Small intestine (tissue), 7 donors: ENCODE measurements around the gene RASL11B. TPM values are rescaled to one million over a fixed set of nuclear protein-coding genes. Genes with fewer than 3 reads are reported as not detected.

Experiments
- DNase-seq, 2 donors: peaks; one replicate each; pipeline versions ENCODE4 v3.0.0 to v3.0.0-alpha.2; 2013
- FAIRE-seq: peaks from 2 replicates; lab custom pipeline; 2012; peaks lifted over from hg19 to GRCh38; lab: Jason Lieb, UNC
- H3K27ac ChIP-seq, 3 donors: one replicate each; pipeline ENCODE4 v1.5.1; 2013; ENCODE audit warnings: low read length in 2 of 3, mild to moderate bottlenecking in 2 of 3, control low read depth in 1 of 3, inconsistent platforms in 1 of 3, low read depth in 1 of 3, moderate library complexity in 1 of 3
- H3K27me3 ChIP-seq, 3 donors: one replicate each; pipeline ENCODE4 v1.6.1; 2013; ENCODE audit warnings: low read length in 3 of 3, inconsistent platforms in 1 of 3; ENCODE audit not compliant: control insufficient read depth in 3 of 3, insufficient read depth in 3 of 3
- H3K36me3 ChIP-seq, 3 donors: one replicate each; pipeline ENCODE4 v1.6.1; 2013; ENCODE audit warnings: low read length in 3 of 3, inconsistent platforms in 1 of 3, low read depth in 1 of 3, mild to moderate bottlenecking in 1 of 3, moderate library complexity in 1 of 3; ENCODE audit not compliant: control insufficient read depth in 3 of 3, insufficient read depth in 2 of 3
- H3K4me1 ChIP-seq, 3 donors: one replicate each; pipeline ENCODE4 v1.6.1; 2013; ENCODE audit warnings: low read length in 2 of 3, inconsistent platforms in 1 of 3, low read depth in 1 of 3, mild to moderate bottlenecking in 1 of 3, moderate library complexity in 1 of 3; ENCODE audit not compliant: control insufficient read depth in 3 of 3, insufficient read depth in 2 of 3
- H3K4me3 ChIP-seq, 3 donors: one replicate each; pipeline ENCODE4 v1.5.1; 2013; ENCODE audit warnings: low read length in 3 of 3, control low read depth in 1 of 3, inconsistent platforms in 1 of 3, low read depth in 1 of 3, mild to moderate bottlenecking in 1 of 3, moderate library complexity in 1 of 3
- H3K9me3 ChIP-seq, 2 donors: one replicate each; pipeline ENCODE4 v1.6.1; 2013; ENCODE audit warnings: low read depth in 1 of 2, low read length in 1 of 2; ENCODE audit not compliant: control insufficient read depth in 2 of 2, insufficient read depth in 1 of 2
- WGBS, 3 donors: extraction: QIAGEN DNeasy Blood & Tissue Kit; methylation state at CpG; one replicate each; pipeline ENCODE4 v1.1.7; 2013; 5-methylcytosine and 5-hydroxymethylcytosine counted together
- polyA plus RNA-seq, 4 donors: library from polyadenylated mRNA; stranded (reverse) in 3 of 4; unstranded in 1 of 4; fragments of 200-250 nt in 3 of 4; fragments of 120-200 nt in 1 of 4; gene quantifications; one replicate each; pipeline versions ENCODE4 v1.2.1 to v1.2.3, GENCODE V29; 2013
- donor health status: healthy with polysubstance abuse.
- donor health status: control.
- donor health status: control.
- donor health status: Bipolar disorder and iron deficiency.
- donor health status: healthy.

Gene RASL11B
- polyA plus RNA-seq, 4 donors: 0.60 to 1.4 TPM; not detected in 2

- no peak for FAIRE-seq
- no peaks in the 10 kb centered on the region for H3K9me3 ChIP-seq
- DNase-seq: peak; percentile 51 to 75
- H3K27ac ChIP-seq: no peak overlapping the region
- 18 to 76% (median 39%) methylated on average over 3 of the region's 3 CpGs for WGBS, 3 donors
- H3K27me3 ChIP-seq: no peaks in the 10 kb centered on the region
- no peak overlapping the region for H3K4me3 ChIP-seq
- no peaks in the 10 kb centered on the region for H3K36me3 ChIP-seq
- H3K4me1 ChIP-seq: peaks cover 3 to 21% (median 8%) of the 10 kb centered on the region in 3 donors
These were observed 11.6 kb upstream of the RASL11B start for GRCh38 chr4:52850406-52851124.

GRCh38 chr4:52852041-52852440, 10.1 kb upstream of the RASL11B start:
- 73 to 83% (median 77%) methylated on average over 1 of the region's 1 CpG for WGBS, 3 donors
- Histone ChIP-seq H3K9me3 (no peaks in the 10 kb centered on the region), H3K4me1 (peaks cover 3 to 21% (median 8%) of the 10 kb centered on the region in 3 donors), H3K4me3 (no peak overlapping the region), H3K27me3 (no peaks in the 10 kb centered on the region), H3K27ac (no peak overlapping the region), H3K36me3 (no peaks in the 10 kb centered on the region)
- FAIRE-seq (no peak), DNase-seq (no peak)

- WGBS, 3 donors: 68 to 73% (median 71%) methylated on average over 3 of the region's 3 CpGs
- no peak for FAIRE-seq
- no peaks in the 10 kb centered on the region for H3K36me3 ChIP-seq
- DNase-seq: no peak
- no peak overlapping the region for H3K27ac ChIP-seq
- peaks cover 3 to 19% (median 8%) of the 10 kb centered on the region in 3 donors for H3K4me1 ChIP-seq
- no peak overlapping the region for H3K4me3 ChIP-seq
- no peaks in the 10 kb centered on the region for H3K9me3 ChIP-seq
- no peaks in the 10 kb centered on the region for H3K27me3 ChIP-seq
These were observed 9.4 kb upstream of the RASL11B start for GRCh38 chr4:52852711-52853110.

GRCh38 chr4:52853351-52853750, 8.8 kb upstream of the RASL11B start:
- Histone ChIP-seq H3K4me3 (no peak overlapping the region), H3K4me1 (peaks cover 3 to 13% (median 8%) of the 10 kb centered on the region in 3 donors), H3K36me3 (no peaks in the 10 kb centered on the region), H3K27ac (no peak overlapping the region), H3K9me3 (peaks cover 0 to 4% of the 10 kb centered on the region in 2 donors), H3K27me3 (no peaks in the 10 kb centered on the region)
- FAIRE-seq: no peak
- DNase-seq: no peak

- H3K9me3 ChIP-seq: peaks cover 0 to 9% of the 10 kb centered on the region in 2 donors
- H3K27ac ChIP-seq: no peak overlapping the region
- H3K4me3 ChIP-seq: no peak overlapping the region
- 89 to 97% (median 95%) methylated on average over 1 of the region's 1 CpG for WGBS, 3 donors
- H3K36me3 ChIP-seq: no peaks in the 10 kb centered on the region
- no peak for DNase-seq
- peaks cover 0 to 6% (median 4%) of the 10 kb centered on the region in 3 donors for H3K4me1 ChIP-seq
- peaks cover 0 to 12% (median 7%) of the 10 kb centered on the region in 3 donors for H3K27me3 ChIP-seq
- FAIRE-seq: no peak
These were observed 5.3 kb upstream of the RASL11B start for GRCh38 chr4:52856801-52857200.

- Histone ChIP-seq H3K27ac (no peak overlapping the region), H3K36me3 (peaks cover 0 to 2% (median 0%) of the 10 kb centered on the region in 3 donors), H3K4me3 (no peak overlapping the region), H3K4me1 (peaks cover 2 to 16% (median 4%) of the 10 kb centered on the region in 3 donors), H3K27me3 (peaks cover 0 to 14% (median 7%) of the 10 kb centered on the region in 3 donors), H3K9me3 (peaks cover 0 to 9% of the 10 kb centered on the region in 2 donors)
- no peak for DNase-seq
- FAIRE-seq: no peak
- WGBS, 3 donors: 82 to 88% (median 85%) methylated on average over 2 of the region's 2 CpGs
These were observed 1.8 kb upstream of the RASL11B start for GRCh38 chr4:52860361-52860760.

- H3K9me3 ChIP-seq: peaks cover 0 to 9% of the 10 kb centered on the region in 2 donors
- 39 to 46% (median 45%) methylated on average over 26 of the region's 26 CpGs for WGBS, 3 donors
- FAIRE-seq (no peak), DNase-seq (no peak)
- peaks cover 0 to 14% (median 7%) of the 10 kb centered on the region in 3 donors for H3K27me3 ChIP-seq
- peak overlapping the region in 2 of 3 donors; percentile 45 to 56 for H3K4me3 ChIP-seq
- H3K4me1 ChIP-seq: peaks cover 2 to 16% (median 4%) of the 10 kb centered on the region in 3 donors
- H3K36me3 ChIP-seq: peaks cover 0 to 3% (median 0%) of the 10 kb centered on the region in 3 donors
- H3K27ac ChIP-seq: peak overlapping the region in 1 of 3 donors; percentile 21
These were observed 820 bp upstream of the RASL11B start for GRCh38 chr4:52861171-52861823.

GRCh38 chr4:52862639-52863161, 583 bp downstream of the RASL11B start:
- H3K27ac ChIP-seq: no peak overlapping the region
- peak overlapping the region; percentile 32 to 49 (median 45) for H3K4me3 ChIP-seq

More at GRCh38 chr4:52862639-52863161, 583 bp downstream of the RASL11B start:
- peaks cover 0 to 3% (median 0%) of the 10 kb centered on the region in 3 donors for H3K36me3 ChIP-seq
- no peak for FAIRE-seq
- no peak for DNase-seq
- peaks cover 0 to 14% (median 7%) of the 10 kb centered on the region in 3 donors for H3K27me3 ChIP-seq
- H3K4me1 ChIP-seq: peaks cover 2 to 16% (median 4%) of the 10 kb centered on the region in 3 donors
- 15 to 37% (median 34%) methylated on average over 23 of the region's 23 CpGs for WGBS, 3 donors
- H3K9me3 ChIP-seq: peaks cover 0 to 9% of the 10 kb centered on the region in 2 donors
